Mesenchymal stem cell (in vitro differentiated cells and primary cell): ENCODE results near the gene USP36.

Experiments
- DNase-seq: peaks from one replicate; pipeline ENCODE4 v3.0.0-alpha.2; 2013
- H2AFZ ChIP-seq: one replicate; pipeline ENCODE4 v1.6.1; 2013; ENCODE audit warnings: low read depth, mild to moderate bottlenecking, control low read depth, inconsistent platforms, low read length, moderate library complexity
- H2AK5ac ChIP-seq: 2 replicates; pipeline ENCODE4 v1.6.1; 2013; ENCODE audit warnings: low read length, moderate library complexity, mild to moderate bottlenecking, inconsistent platforms; ENCODE audit not compliant: severe bottlenecking
- H2BK120ac ChIP-seq: one replicate; pipeline ENCODE4 v1.6.1; 2013; ENCODE audit warnings: low read depth, mild to moderate bottlenecking, inconsistent platforms, low read length, moderate library complexity
- H2BK12ac ChIP-seq, 2 experiments: one replicate each; pipeline ENCODE4 v1.6.1; 2013; ENCODE audit warnings: inconsistent platforms in 2 of 2, low read length in 2 of 2, mild to moderate bottlenecking in 2 of 2, moderate library complexity in 2 of 2, control low read depth in 1 of 2
- H2BK15ac ChIP-seq: one replicate; pipeline ENCODE4 v1.6.1; 2013; ENCODE audit warnings: mild to moderate bottlenecking, low read depth, inconsistent platforms; ENCODE audit not compliant: poor library complexity, severe bottlenecking
- H2BK5ac ChIP-seq: 2 replicates; pipeline ENCODE4 v1.6.1; 2013; ENCODE audit warnings: low read depth, mild to moderate bottlenecking, low read length, control low read depth, inconsistent platforms; ENCODE audit not compliant: poor library complexity, severe bottlenecking
- H3K14ac ChIP-seq, 2 experiments: one replicate each; pipeline ENCODE4 v1.6.1; 2013; ENCODE audit warnings: inconsistent platforms in 2 of 2, low read length in 2 of 2, control low read depth in 1 of 2, mild to moderate bottlenecking in 1 of 2, moderate library complexity in 1 of 2
- H3K18ac ChIP-seq, 2 experiments: one replicate each; pipeline ENCODE4 v1.6.1; 2013; ENCODE audit warnings: inconsistent platforms in 2 of 2, low read length in 2 of 2, control low read depth in 1 of 2, low read depth in 1 of 2, mild to moderate bottlenecking in 1 of 2
- H3K23ac ChIP-seq, 2 experiments: one replicate each; pipeline ENCODE4 v1.6.1; 2013; ENCODE audit warnings: inconsistent platforms in 2 of 2, low read length in 2 of 2, mild to moderate bottlenecking in 2 of 2, moderate library complexity in 2 of 2, control low read depth in 1 of 2
- H3K27ac ChIP-seq: 2 replicates; pipeline ENCODE4 v1.5.1; 2013; ENCODE audit warnings: mild to moderate bottlenecking, moderate library complexity, low read length, control low read depth, inconsistent platforms; ENCODE audit not compliant: poor library complexity, severe bottlenecking
- H3K27me3 ChIP-seq, 2 experiments: 2 replicates each; pipeline versions ENCODE4 v1.6.1 to v1.7.0; 2013; ENCODE audit warnings: low read length in 2 of 2, mild to moderate bottlenecking in 2 of 2, moderate library complexity in 2 of 2, control low read depth in 1 of 2, inconsistent platforms in 1 of 2; ENCODE audit not compliant: control insufficient read depth in 1 of 2, insufficient read depth in 1 of 2
- H3K36me3 ChIP-seq, 2 experiments: 2 replicates each; pipeline versions ENCODE4 v1.6.1 to v1.7.0; 2013; ENCODE audit warnings: low read length in 2 of 2, control low read depth in 1 of 2, inconsistent platforms in 1 of 2, low read depth in 1 of 2, mild to moderate bottlenecking in 1 of 2; ENCODE audit not compliant: insufficient read depth in 2 of 2, control insufficient read depth in 1 of 2
- H3K4ac ChIP-seq, 2 experiments: one replicate each; pipeline ENCODE4 v1.6.1; 2013; ENCODE audit warnings: inconsistent platforms in 2 of 2, low read length in 2 of 2, mild to moderate bottlenecking in 2 of 2, moderate library complexity in 2 of 2, control low read depth in 1 of 2, low read depth in 1 of 2
- H3K4me1 ChIP-seq: 2 replicates; pipeline ENCODE4 v1.6.1; 2013; ENCODE audit warnings: low read depth, low read length, control low read depth; ENCODE audit not compliant: control insufficient read depth, insufficient read depth
- H3K4me2 ChIP-seq: 2 replicates; pipeline ENCODE4 v1.6.1; 2013; ENCODE audit warnings: low read length, mild to moderate bottlenecking, inconsistent platforms; ENCODE audit not compliant: poor library complexity, severe bottlenecking
- H3K4me3 ChIP-seq, 2 experiments: 2 replicates each; pipeline versions ENCODE4 v1.5.1 to v1.7.0; 2013; ENCODE audit warnings: low read length in 2 of 2, mild to moderate bottlenecking in 2 of 2, control low read depth in 1 of 2, low read depth in 1 of 2; ENCODE audit not compliant: insufficient read depth in 1 of 2
- H3K79me1 ChIP-seq: replicated peaks from 2 replicates; pipeline ENCODE4 v1.6.1; 2013; ENCODE audit warnings: mild to moderate bottlenecking, control low read depth, low read length, inconsistent platforms; ENCODE audit not compliant: poor library complexity, severe bottlenecking
- H3K9ac ChIP-seq: 2 replicates; pipeline ENCODE4 v1.7.0; 2013; ENCODE audit warnings: mild to moderate bottlenecking, low read length, moderate library complexity
- H3K9me3 ChIP-seq: 2 replicates; pipeline ENCODE4 v1.7.0; 2013; ENCODE audit warnings: mild to moderate bottlenecking, low read length; ENCODE audit not compliant: control insufficient read depth
- H4K8ac ChIP-seq: one replicate; pipeline ENCODE4 v1.6.1; 2013; ENCODE audit warnings: inconsistent platforms, mild to moderate bottlenecking, low read length, moderate library complexity
- H4K91ac ChIP-seq: one replicate; pipeline ENCODE4 v1.6.1; 2013; ENCODE audit warnings: mild to moderate bottlenecking, low read length, inconsistent platforms
- WGBS: methylation state at CpG from one replicate; pipeline ENCODE4 v1.1.7; 2013; ENCODE audit warnings: mixed read lengths; 5-methylcytosine and 5-hydroxymethylcytosine counted together

The USP36 gene

GRCh38 chr17:78797213-78797612 is 43.4 kb downstream of the USP36 start:
- Histone ChIP-seq H2BK120ac (no peak overlapping the region), H3K36me3 (peaks cover 83 to 88% of the 10 kb centered on the region in 2 experiments), H4K8ac (no peak overlapping the region), H2AFZ (no peak overlapping the region), H3K27ac (no peak overlapping the region), H3K4me3 (no peak overlapping the region), H3K23ac (no peak overlapping the region), H3K9me3 (no peaks in the 10 kb centered on the region), H2AK5ac (no peak overlapping the region), H3K27me3 (no peaks in the 10 kb centered on the region), H3K9ac (no peak overlapping the region), H3K4me2 (no peak overlapping the region), H3K79me1 (peaks cover 33% of the 10 kb centered on the region), H2BK15ac (no peak overlapping the region), H3K4ac (no peak overlapping the region), H2BK5ac (no peak overlapping the region), H4K91ac (no peak overlapping the region), H3K18ac (no peak overlapping the region), H2BK12ac (no peak overlapping the region), H3K4me1 (peaks cover 3% of the 10 kb centered on the region), H3K14ac (no peak overlapping the region)
- DNase-seq = no peak
- 93% methylated on average over 11 of the region's 11 CpGs for WGBS

DNA sequence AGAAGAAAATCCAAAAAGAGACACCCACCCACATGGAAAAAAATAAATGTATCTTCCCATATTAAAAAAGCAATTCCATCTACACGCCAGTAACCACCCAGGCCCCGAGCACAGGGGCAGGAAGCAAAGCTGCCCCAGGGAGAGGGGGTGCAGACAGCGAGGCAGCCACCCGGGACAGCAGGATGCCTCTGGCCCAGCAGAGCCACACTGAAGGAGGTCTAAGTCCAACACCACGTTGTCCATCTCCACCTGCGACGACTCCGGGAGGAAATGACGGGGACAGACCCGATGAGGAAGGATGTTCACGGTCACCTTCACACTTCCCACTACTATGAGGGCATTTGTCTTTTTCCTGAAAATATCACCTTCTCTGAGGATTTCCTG is 44.1 kb downstream of the USP36 start:
- H3K23ac ChIP-seq = no peak overlapping the region
- no peak overlapping the region for H2AK5ac ChIP-seq
- H3K18ac ChIP-seq = no peak overlapping the region
- no peak overlapping the region for H2BK120ac ChIP-seq
- no peak overlapping the region for H3K4ac ChIP-seq
- no peak overlapping the region for H3K9ac ChIP-seq
- H4K91ac ChIP-seq = no peak overlapping the region
- H3K4me3 ChIP-seq = no peak overlapping the region
- H3K27ac ChIP-seq = no peak overlapping the region
- H2BK5ac ChIP-seq = no peak overlapping the region
- no peak overlapping the region for H4K8ac ChIP-seq
- no peak for DNase-seq
- peaks cover 81 to 91% of the 10 kb centered on the region in 2 experiments for H3K36me3 ChIP-seq
- H3K9me3 ChIP-seq = no peaks in the 10 kb centered on the region
- 93% methylated on average over 11 of the region's 11 CpGs for WGBS
- H2BK12ac ChIP-seq = no peak overlapping the region
- H3K4me1 ChIP-seq = peaks cover 4% of the 10 kb centered on the region
- no peak overlapping the region for H3K14ac ChIP-seq
- H2AFZ ChIP-seq = no peak overlapping the region
- H3K4me2 ChIP-seq = no peak overlapping the region
- peaks cover 31% of the 10 kb centered on the region for H3K79me1 ChIP-seq
- no peaks in the 10 kb centered on the region for H3K27me3 ChIP-seq
- H2BK15ac ChIP-seq = no peak overlapping the region

DNA sequence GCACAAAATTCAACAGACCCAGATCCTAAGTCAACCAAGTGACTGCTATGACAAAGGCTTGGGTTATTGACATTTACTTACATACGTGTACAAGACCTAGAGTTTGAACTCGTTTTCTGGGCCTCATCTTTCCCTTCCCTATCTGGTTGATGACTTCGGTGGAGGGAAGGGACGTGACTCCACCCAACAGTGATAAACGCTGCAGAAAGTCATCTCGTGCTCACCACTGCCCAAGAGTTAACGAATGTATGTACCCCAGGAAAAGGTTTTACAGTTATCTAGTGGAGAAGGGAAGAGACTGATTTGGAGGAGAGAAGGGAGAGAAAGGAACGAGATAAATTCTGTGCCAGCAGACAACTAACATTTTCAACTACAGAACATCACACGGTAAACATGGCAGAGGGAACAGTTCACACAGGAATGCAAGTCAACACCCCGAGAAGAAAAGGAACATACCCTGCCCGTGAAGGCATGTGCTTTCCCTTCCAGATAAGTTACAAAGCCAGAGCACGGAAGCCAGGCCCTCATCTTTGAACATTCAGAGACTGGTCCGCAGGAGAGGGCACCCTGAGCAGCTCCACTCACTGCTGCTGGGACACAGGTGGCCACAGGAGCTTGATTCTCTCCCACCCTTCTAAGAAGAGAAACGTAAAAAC is 44.6 kb downstream of the USP36 start:
- no peak overlapping the region for H3K4me3 ChIP-seq
- no peak overlapping the region for H4K91ac ChIP-seq
- no peak overlapping the region for H2AFZ ChIP-seq
- H3K9ac ChIP-seq = no peak overlapping the region
- H4K8ac ChIP-seq = no peak overlapping the region
- H3K4ac ChIP-seq = no peak overlapping the region
- H3K9me3 ChIP-seq = no peaks in the 10 kb centered on the region
- no peak overlapping the region for H3K4me2 ChIP-seq
- H3K4me1 ChIP-seq = peaks cover 4% of the 10 kb centered on the region
- H3K27ac ChIP-seq = no peak overlapping the region
- no peak overlapping the region for H3K23ac ChIP-seq
- H2BK12ac ChIP-seq = no peak overlapping the region
- DNase-seq = no peak
- peaks cover 78 to 89% of the 10 kb centered on the region in 2 experiments for H3K36me3 ChIP-seq
- peaks cover 28% of the 10 kb centered on the region for H3K79me1 ChIP-seq
- no peak overlapping the region for H3K18ac ChIP-seq
- no peaks in the 10 kb centered on the region for H3K27me3 ChIP-seq
- H3K14ac ChIP-seq = no peak overlapping the region
- 93% methylated on average over 12 of the region's 14 CpGs for WGBS
- H2AK5ac ChIP-seq = no peak overlapping the region
- H2BK15ac ChIP-seq = no peak overlapping the region
- H2BK120ac ChIP-seq = no peak overlapping the region
- no peak overlapping the region for H2BK5ac ChIP-seq

GRCh38 chr17:78794864-78795640 is 45.6 kb downstream of the USP36 start:
- H3K4me2 ChIP-seq = no peak overlapping the region
- H3K9ac ChIP-seq = no peak overlapping the region
- peaks cover 4% of the 10 kb centered on the region for H3K4me1 ChIP-seq
- H2BK120ac ChIP-seq = no peak overlapping the region
- no peak overlapping the region for H3K14ac ChIP-seq
- H2AK5ac ChIP-seq = no peak overlapping the region
- no peak overlapping the region for H4K8ac ChIP-seq
- H3K4me3 ChIP-seq = no peak overlapping the region
- H2BK5ac ChIP-seq = no peak overlapping the region
- H2AFZ ChIP-seq = no peak overlapping the region
- H2BK15ac ChIP-seq = no peak overlapping the region
- WGBS = 97% methylated on average over 22 of the region's 22 CpGs
- H3K4ac ChIP-seq = no peak overlapping the region
- peaks cover 26% of the 10 kb centered on the region for H3K79me1 ChIP-seq
- DNase-seq = no peak
- no peak overlapping the region for H4K91ac ChIP-seq
- H3K27me3 ChIP-seq = no peaks in the 10 kb centered on the region
- H3K27ac ChIP-seq = no peak overlapping the region
- H3K23ac ChIP-seq = no peak overlapping the region
- no peak overlapping the region for H2BK12ac ChIP-seq
- H3K18ac ChIP-seq = no peak overlapping the region
- H3K36me3 ChIP-seq = peaks cover 70 to 86% of the 10 kb centered on the region in 2 experiments
- H3K9me3 ChIP-seq = no peaks in the 10 kb centered on the region
